IMR-90 (cell line): Measurements from ENCODE around the gene POLR3E. TPM values are rescaled to one million over a fixed set of nuclear protein-coding genes. Genes with fewer than 3 reads are reported as not detected.

ENCODE experiments used
- ATAC-seq: fragments of 200-7000 bp; cut with Tn5 transposase; 2 replicates; pipeline ENCODE4 v1.9.1; 2020; ENCODE audit warnings: low read depth, mild to moderate bottlenecking, moderate library complexity
- BruUV-seq: library from RNA; stranded (reverse); fragments of 400-500 nt; replicated peaks from 2 replicates; lab custom pipeline; 2021; lab: Mats Ljungman, UMichigan
- CTCF ChIA-PET: fragments of 300-600 bp; formaldehyde crosslinking; extraction: SDS; loops from one replicate; lab custom pipeline; 2021; ENCODE audit warnings: antibody characterized with exemption; lab: Yijun Ruan, JAX
- POLR2A ChIA-PET: fragments of 300-600 bp; sonication (Branson Sonifier 250); formaldehyde crosslinking; loops from one replicate; lab custom pipeline; 2022; ENCODE audit warnings: antibody characterized with exemption; ENCODE audit not compliant: unreplicated experiment; lab: Charles Lee
- DNase-seq: peaks from one replicate; pipeline ENCODE4 v3.0.0; 2013
- H2AFZ ChIP-seq: replicated peaks from 2 replicates; pipeline ENCODE3; 2013; ENCODE audit warnings: low read length, mild to moderate bottlenecking; ENCODE audit not compliant: poor library complexity
- H2AK5ac ChIP-seq: 2 replicates; pipeline ENCODE4 v1.6.1; 2013; ENCODE audit warnings: low read depth, low read length, inconsistent platforms
- H2AK9ac ChIP-seq: replicated peaks from 2 replicates; pipeline ENCODE3; 2013; ENCODE audit warnings: mild to moderate bottlenecking, low read depth, low read length, moderate library complexity; ENCODE audit not compliant: poor library complexity
- H2BK120ac ChIP-seq: 2 replicates; pipeline ENCODE4 v1.6.1; 2013; ENCODE audit warnings: low read depth, low read length, inconsistent platforms
- H2BK15ac ChIP-seq: 3 replicates; pipeline ENCODE4 v1.6.1; 2013; ENCODE audit warnings: low read depth, low read length, inconsistent platforms
- H2BK20ac ChIP-seq: 2 replicates; pipeline ENCODE4 v1.6.1; 2013; ENCODE audit warnings: low read depth, mild to moderate bottlenecking, inconsistent platforms, low read length, moderate library complexity
- H2BK5ac ChIP-seq: 2 replicates; pipeline ENCODE4 v1.6.1; 2013; ENCODE audit warnings: mild to moderate bottlenecking, low read depth, low read length, inconsistent platforms; ENCODE audit not compliant: poor library complexity, severe bottlenecking
- H3K14ac ChIP-seq: replicated peaks from 2 replicates; pipeline ENCODE4 v1.6.1; 2013; ENCODE audit warnings: low read depth, low read length, inconsistent platforms
- H3K18ac ChIP-seq: 2 replicates; pipeline ENCODE4 v1.6.1; 2013; ENCODE audit warnings: low read depth, low read length, control low read depth
- H3K23ac ChIP-seq: 2 replicates; pipeline ENCODE4 v1.6.1; 2013; ENCODE audit warnings: low read depth, low read length, inconsistent platforms
- H3K27ac ChIP-seq: 2 replicates; pipeline ENCODE4 v1.5.1; 2013; ENCODE audit warnings: mild to moderate bottlenecking, control low read depth, low read length; ENCODE audit not compliant: insufficient read depth
- H3K27me3 ChIP-seq: 2 replicates; pipeline ENCODE4 v1.6.1; 2013; ENCODE audit warnings: low read length; ENCODE audit not compliant: control insufficient read depth, insufficient read depth
- H3K36me3 ChIP-seq: 2 replicates; pipeline ENCODE4 v1.6.1; 2013; ENCODE audit warnings: low read length, mixed read lengths; ENCODE audit not compliant: control insufficient read depth, insufficient read depth
- H3K4ac ChIP-seq: 2 replicates; pipeline ENCODE4 v1.6.1; 2013; ENCODE audit warnings: low read depth, low read length, inconsistent platforms
- H3K4me1 ChIP-seq: 2 replicates; pipeline ENCODE4 v1.6.1; 2013; ENCODE audit warnings: low read length, mixed read lengths; ENCODE audit not compliant: control insufficient read depth, insufficient read depth
- H3K4me2 ChIP-seq: 2 replicates; pipeline ENCODE4 v1.6.1; 2013; ENCODE audit warnings: low read depth, mild to moderate bottlenecking, control low read depth, low read length, moderate library complexity
- H3K4me3 ChIP-seq: 2 replicates; pipeline ENCODE4 v1.5.1; 2013; ENCODE audit warnings: low read depth, mild to moderate bottlenecking, control low read depth, low read length, moderate library complexity; ENCODE audit not compliant: insufficient read depth
- H3K56ac ChIP-seq: 2 replicates; pipeline ENCODE4 v1.6.1; 2013; ENCODE audit warnings: low read length, inconsistent platforms; ENCODE audit not compliant: insufficient read depth; ENCODE audit errors: extremely low read depth
- H3K79me1 ChIP-seq, 2 experiments: 2 replicates each; pipeline ENCODE4 v1.6.1; 2013; ENCODE audit warnings: low read length in 2 of 2, inconsistent platforms in 1 of 2, low read depth in 1 of 2
- H3K9ac ChIP-seq: 2 replicates; pipeline ENCODE4 v1.6.1; 2013; ENCODE audit warnings: low read depth, low read length, control low read depth
- H3K9me1 ChIP-seq: 2 replicates; pipeline ENCODE4 v1.6.1; 2013; ENCODE audit warnings: low read length, inconsistent platforms; ENCODE audit not compliant: insufficient read depth
- H3K9me3 ChIP-seq: 2 replicates; pipeline ENCODE4 v1.6.1; 2013; ENCODE audit warnings: low read length; ENCODE audit not compliant: control insufficient read depth, insufficient read depth
- H4K20me1 ChIP-seq: 2 replicates; pipeline ENCODE4 v1.6.1; 2013; ENCODE audit warnings: low read length, inconsistent platforms; ENCODE audit not compliant: insufficient read depth
- H4K5ac ChIP-seq: 2 replicates; pipeline ENCODE4 v1.6.1; 2013; ENCODE audit warnings: mild to moderate bottlenecking, low read depth, low read length, control low read depth
- H4K8ac ChIP-seq, 2 experiments: 2 replicates each; pipeline ENCODE4 v1.6.1; 2013; ENCODE audit warnings: low read depth in 2 of 2, low read length in 2 of 2, control low read depth in 1 of 2, inconsistent platforms in 1 of 2
- H4K91ac ChIP-seq: 2 replicates; pipeline ENCODE4 v1.6.1; 2013; ENCODE audit warnings: low read depth, low read length, inconsistent platforms; ENCODE audit not compliant: insufficient read depth
- CEBPB ChIP-seq: IDR thresholded peaks from 2 replicates; pipeline ENCODE4 v1.6.1; 2012; ENCODE audit warnings: low read depth, low read length, improper control_type of control experiment
- MAZ ChIP-seq: IDR thresholded peaks from 2 replicates; pipeline ENCODE4 v1.6.1; 2012; ENCODE audit warnings: low read depth, mild to moderate bottlenecking, low read length, improper control_type of control experiment, moderate library complexity, borderline replicate concordance
- WGBS, 2 experiments: methylation state at CpG; one replicate each; pipeline versions ENCODE4 v1.1.5 to v1.1.7; 2013; ENCODE audit warnings: missing lambda C conversion rate in 2 of 2; ENCODE audit not compliant: insufficient read length in 1 of 2; ENCODE audit errors: extremely low coverage in 2 of 2; 5-methylcytosine and 5-hydroxymethylcytosine counted together
- dilution Hi-C: fragments of 300-500 bp; cut with HindIII; formaldehyde crosslinking; loops from one replicate; pipeline ENCODE4 v1.14.3; 2018; ENCODE audit warnings: low sequenced_read_pairs; ENCODE audit not compliant: unreplicated experiment
- in situ Hi-C: fragments of 300-500 bp; cut with MboI; formaldehyde crosslinking; loops from 3 replicates; pipeline ENCODE4 v1.14.3; 2019; ENCODE audit warnings: low sequenced_read_pairs, inconsistent platforms, mixed read lengths
- intact Hi-C: fragments of 100-400 bp; cut with micrococcal nuclease; formaldehyde crosslinking; loops from 2 replicates; pipeline ENCODE4 v1.10.0; 2022
- polyA plus RNA-seq, 3 experiments: library from polyadenylated mRNA; depleted of rRNA; stranded (reverse); fragments of >200 nt; gene quantifications; 2 replicates each; pipeline ENCODE4 v1.2.3, GENCODE V29; 2012; ENCODE audit warnings: low replicate concordance in 1 of 3
- total RNA-seq: library from RNA; depleted of rRNA; stranded (reverse); fragments of >200 nt; gene quantifications from 2 replicates; pipeline ENCODE4 v1.2.3, GENCODE V29; 2012

POLR3E gene
- total and polyA plus RNA-seq, 2 of the 4 experiments (the other 2 are of a cell fraction) = 19.9 to 46.0 TPM

DNA sequence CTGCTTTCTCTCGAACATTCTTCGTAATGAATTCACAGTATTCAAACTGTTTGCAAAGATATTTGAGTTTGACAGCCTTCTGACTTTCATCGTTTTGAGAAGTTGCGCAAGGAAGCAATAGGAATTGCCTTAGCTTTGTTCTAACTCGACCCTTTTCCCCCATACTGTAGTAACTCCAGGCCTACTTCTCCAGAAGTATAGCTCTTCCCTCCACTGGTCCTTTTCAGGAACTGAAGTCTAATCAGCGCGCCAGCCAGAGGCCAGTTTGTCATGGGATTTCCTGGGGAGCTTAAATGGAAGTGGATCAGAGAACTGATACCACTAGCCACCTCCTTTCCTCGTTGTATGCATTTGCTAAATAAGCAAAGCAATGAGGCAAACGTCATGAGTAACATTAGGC, 49.3 kb downstream of the POLR3E start:
- intact Hi-C loops = no loop called here
- H3K4me1 ChIP-seq = peaks cover 2% of the 10 kb centered on the region; the same call in 1 of the 2 replicates
- H3K4me3 ChIP-seq = no peak overlapping the region
- H4K8ac ChIP-seq = no peak overlapping the region
- no peak overlapping the region for H2AK9ac ChIP-seq
- H3K9ac ChIP-seq = no peak overlapping the region
- H4K20me1 ChIP-seq = peaks cover 28% of the 10 kb centered on the region
- TF ChIP-seq MAZ = no peak
- peak; percentile 55 for TF ChIP-seq CEBPB
- H2AFZ ChIP-seq = no peak overlapping the region
- peaks cover 7% of the 10 kb centered on the region for H3K9me1 ChIP-seq
- no peak overlapping the region for H3K23ac ChIP-seq
- H2AK5ac ChIP-seq = no peak overlapping the region
- BruUV-seq = TSS peak; percentile 71
- in situ Hi-C loops = loop anchor here (25.0 kb wide), 1 partner anchor 1184 kb away; the partner anchor contains the start of genes DNAH3 and LDAF1
- H3K27me3 ChIP-seq = no peaks in the 10 kb centered on the region
- H3K18ac ChIP-seq = no peak overlapping the region
- peaks cover 51% of the 10 kb centered on the region for H3K36me3 ChIP-seq
- no peak overlapping the region for H3K27ac ChIP-seq
- H3K56ac ChIP-seq = no peak overlapping the region
- H3K79me1 ChIP-seq = peaks cover 39 to 74% of the 10 kb centered on the region in 2 experiments
- ChIA-PET CTCF (interaction anchor here (0.8 kb wide), 1 partner anchor 23 kb away, joined by 3 read pairs; no protein-coding TSS in a partner anchor), POLR2A (no interaction called here)
- no peak overlapping the region for H2BK15ac ChIP-seq
- no peak overlapping the region for H2BK5ac ChIP-seq
- no peak overlapping the region for H2BK120ac ChIP-seq
- no peak overlapping the region for H3K14ac ChIP-seq
- no peak overlapping the region for H4K5ac ChIP-seq
- H3K4me2 ChIP-seq = no peak overlapping the region
- WGBS, 2 experiments = 43% methylated on average over 1 of the region's 9 CpGs; no CpG with 5 or more reads in 1 of the 2 experiments
- H3K4ac ChIP-seq = no peak overlapping the region
- ATAC-seq (no peak), DNase-seq (no peak)
- dilution Hi-C loops = no loop called here
- H3K9me3 ChIP-seq = no peaks in the 10 kb centered on the region
- no peak overlapping the region for H4K91ac ChIP-seq
- no peak overlapping the region for H2BK20ac ChIP-seq
